Measurements from ENCODE around the gene LMO2.

Gene LMO2

GRCh38 chr11:33877038-33877437, 14.8 kb downstream of the LMO2 start:
- TF ChIP-seq CTCF (IDR thresholded peaks at IDR 0.05; ENCODE audit: low read depth, low read length) = no peak
- no peaks in the 10 kb centered on the region for H3K36me3 ChIP-seq
- no peaks in the 10 kb centered on the region for H3K9me3 ChIP-seq (ENCODE audit: severe bottlenecking)
- H3K27me3 ChIP-seq (ENCODE audit: insufficient read depth, low read depth, severe bottlenecking) = no peaks in the 10 kb centered on the region
- H3K27ac ChIP-seq = no peak overlapping the region
- no peak for DNase-seq
- no peak overlapping the region for H3K4me3 ChIP-seq (ENCODE audit: low read depth, low read length)

GRCh38 chr11:33875621-33876294, 16.1 kb downstream of the LMO2 start:
- no peak for DNase-seq
- Histone ChIP-seq H3K36me3 (no peaks in the 10 kb centered on the region), H3K4me3 (ENCODE audit: low read depth, low read length) (no peak overlapping the region), H3K27me3 (ENCODE audit: insufficient read depth, low read depth, severe bottlenecking) (no peaks in the 10 kb centered on the region), H3K9me3 (ENCODE audit: severe bottlenecking) (no peaks in the 10 kb centered on the region), H3K27ac (no peak overlapping the region)
- TF ChIP-seq CTCF (IDR thresholded peaks at IDR 0.05; ENCODE audit: low read depth, low read length) = no peak

- H3K27me3 ChIP-seq (ENCODE audit: insufficient read depth, low read depth, severe bottlenecking) = no peaks in the 10 kb centered on the region
- no peak overlapping the region for H3K27ac ChIP-seq
- no peak overlapping the region for H3K4me3 ChIP-seq (ENCODE audit: low read depth, low read length)
- H3K9me3 ChIP-seq (ENCODE audit: severe bottlenecking) = no peaks in the 10 kb centered on the region
- no peak for TF ChIP-seq CTCF (IDR thresholded peaks at IDR 0.05; ENCODE audit: low read depth, low read length)
- no peaks in the 10 kb centered on the region for H3K36me3 ChIP-seq
- DNase-seq = no peak
These were observed 16.9 kb downstream of the LMO2 start for GRCh38 chr11:33874910-33875490.

GRCh38 chr11:33874433-33874832, 17.4 kb downstream of the LMO2 start:
- no peak for TF ChIP-seq CTCF (IDR thresholded peaks at IDR 0.05; ENCODE audit: low read depth, low read length)
- H3K36me3 ChIP-seq = no peaks in the 10 kb centered on the region
- H3K27me3 ChIP-seq (ENCODE audit: insufficient read depth, low read depth, severe bottlenecking) = no peaks in the 10 kb centered on the region
- H3K9me3 ChIP-seq (ENCODE audit: severe bottlenecking) = no peaks in the 10 kb centered on the region
- no peak overlapping the region for H3K27ac ChIP-seq
- DNase-seq = no peak
- no peak overlapping the region for H3K4me3 ChIP-seq (ENCODE audit: low read depth, low read length)

- TF ChIP-seq CTCF (IDR thresholded peaks at IDR 0.05; ENCODE audit: low read depth, low read length) = no peak
- Histone ChIP-seq H3K27me3 (ENCODE audit: insufficient read depth, low read depth, severe bottlenecking) (no peaks in the 10 kb centered on the region), H3K27ac (no peak overlapping the region), H3K36me3 (no peaks in the 10 kb centered on the region), H3K4me3 (ENCODE audit: low read depth, low read length) (peak overlapping the region; percentile 65), H3K9me3 (ENCODE audit: severe bottlenecking) (no peaks in the 10 kb centered on the region)
- peak; percentile 35 for DNase-seq
These were observed 22.1 kb downstream of the LMO2 start for GRCh38 chr11:33869481-33870422.
